ENCODE data around the gene TMEM254.
"Not testable (repeated sequence)": the region's sequence is repeated elsewhere in the genome, so short reads cannot be mapped to it uniquely, and the experiment has no call there.

TMEM254 gene, protein sequence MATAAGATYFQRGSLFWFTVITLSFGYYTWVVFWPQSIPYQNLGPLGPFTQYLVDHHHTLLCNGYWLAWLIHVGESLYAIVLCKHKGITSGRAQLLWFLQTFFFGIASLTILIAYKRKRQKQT

DNA sequence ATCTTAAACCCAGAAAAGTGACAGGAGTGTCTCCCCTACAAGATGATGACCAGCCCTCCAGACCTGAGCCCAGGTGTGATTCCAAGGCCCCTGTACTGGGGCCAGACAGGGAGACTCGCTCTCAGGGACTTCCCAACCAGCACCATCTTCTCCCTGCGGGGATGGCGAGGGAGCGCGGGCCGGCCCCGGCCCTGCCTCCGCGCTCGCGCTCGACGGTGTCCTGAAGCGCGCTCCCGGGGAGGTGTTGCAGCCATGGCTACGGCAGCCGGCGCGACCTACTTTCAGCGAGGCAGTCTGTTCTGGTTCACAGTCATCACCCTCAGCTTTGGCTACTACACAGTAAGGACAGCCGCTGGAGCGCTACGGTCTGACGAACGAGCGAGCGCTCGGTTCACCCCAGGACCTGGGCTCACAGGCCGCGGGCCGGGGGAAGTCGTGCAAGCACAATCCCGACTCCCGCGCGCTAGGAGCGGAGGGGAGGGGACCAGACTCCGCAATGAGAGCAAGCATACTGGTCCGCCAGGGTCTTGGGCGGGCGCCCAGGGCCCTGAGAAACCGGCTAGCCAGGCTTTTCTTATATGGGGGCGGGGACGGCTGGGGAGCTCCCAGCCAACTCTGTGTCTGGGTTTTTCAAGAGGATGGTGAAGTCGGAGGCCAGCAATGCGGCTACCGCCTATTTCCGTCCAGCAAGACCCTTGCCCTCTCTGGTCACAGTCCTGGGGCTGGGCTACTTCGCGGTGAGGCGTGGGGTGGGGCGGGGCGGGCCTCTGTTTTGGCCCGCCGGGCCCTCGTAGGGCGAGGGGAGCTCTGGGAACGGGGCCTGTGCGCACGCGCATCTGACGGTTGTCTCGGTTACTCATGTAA lies at the start of gene TMEM254:
Gene TMEM254 (plus strand): TSS at position 218 of the 864 bp plus-strand sequence. CDS start 35 bp downstream, at position 253.
- FAIRE-seq = no peak

DNA sequence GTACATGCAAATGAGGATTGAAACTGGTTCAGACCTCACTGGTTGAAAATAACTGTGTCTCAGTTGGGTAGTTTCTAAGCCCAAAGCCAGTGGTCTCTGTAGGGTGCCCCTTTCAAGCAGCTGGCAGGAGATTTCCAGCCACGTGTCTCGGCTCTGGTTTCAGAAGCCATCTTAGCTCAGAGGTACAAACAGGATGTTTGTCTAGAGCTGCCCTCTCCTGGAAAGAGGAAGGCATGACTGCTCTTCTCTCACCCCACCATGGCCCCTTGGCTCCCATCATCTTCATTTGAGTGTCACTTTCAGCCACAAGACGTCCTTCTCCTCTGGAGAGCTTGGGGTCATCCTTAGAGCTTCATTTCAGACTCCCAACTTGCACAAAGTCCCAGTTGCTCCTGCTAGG lies 49.3 kb upstream of the TMEM254 start:
- FAIRE-seq = not testable (repeated sequence)

DNA sequence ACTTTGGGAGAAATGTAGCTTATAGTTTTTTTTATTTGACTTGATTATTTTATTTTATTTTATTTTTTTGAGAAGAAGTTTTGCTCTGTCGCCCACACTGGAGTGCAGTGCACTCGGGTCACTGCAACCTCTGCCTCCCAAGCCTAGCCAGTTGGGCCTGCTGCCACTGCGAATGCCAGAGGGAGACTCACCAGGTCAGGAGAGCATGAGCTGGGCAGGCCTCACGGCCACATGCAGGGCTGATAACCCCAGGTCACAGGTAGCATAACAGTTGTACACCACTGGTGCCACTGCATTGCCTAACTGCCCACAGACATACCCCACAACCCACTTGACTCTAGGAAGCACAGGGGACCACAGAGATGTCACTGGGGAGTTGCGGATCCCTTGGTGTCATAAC lies 48.6 kb upstream of the TMEM254 start:
- not testable (repeated sequence) for FAIRE-seq

DNA sequence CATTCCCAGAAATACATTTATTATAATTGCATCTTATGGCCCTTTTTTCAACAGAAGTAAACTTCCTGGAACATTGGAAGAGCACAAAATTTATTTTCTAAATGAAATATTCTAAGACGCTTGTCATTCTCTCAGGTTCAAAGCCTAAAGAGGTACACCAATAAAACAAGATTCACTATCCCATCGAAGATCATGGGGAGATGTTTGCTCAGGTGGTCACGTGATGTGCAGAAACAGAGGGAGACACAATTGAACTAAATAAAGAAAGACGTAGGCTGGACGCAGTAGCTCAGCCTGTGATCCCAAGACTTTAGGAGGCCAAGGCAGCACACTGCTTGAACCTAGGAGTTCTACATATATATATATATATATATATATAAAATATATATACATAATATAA lies 46.0 kb upstream of the TMEM254 start:
- FAIRE-seq = no peak

DNA sequence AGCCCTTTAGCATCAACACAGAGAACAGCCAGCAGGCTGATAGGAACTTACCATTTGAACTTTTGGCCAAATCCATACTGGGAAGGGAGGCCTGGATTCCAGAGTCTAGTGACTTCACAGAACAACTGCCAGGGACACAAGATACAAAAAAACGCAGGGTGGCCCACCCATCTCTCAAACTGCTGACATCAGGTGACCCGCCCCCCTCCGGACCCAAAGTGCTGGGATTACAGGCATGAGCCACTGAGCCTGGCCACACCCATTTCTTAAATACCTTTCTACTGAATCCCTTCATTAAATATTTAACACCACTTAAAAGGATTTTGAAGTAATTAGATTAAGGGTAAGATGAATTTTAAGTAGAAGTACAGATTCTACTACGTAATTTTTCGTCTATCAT lies 43.7 kb upstream of the TMEM254 start:
- not testable (repeated sequence) for FAIRE-seq

DNA sequence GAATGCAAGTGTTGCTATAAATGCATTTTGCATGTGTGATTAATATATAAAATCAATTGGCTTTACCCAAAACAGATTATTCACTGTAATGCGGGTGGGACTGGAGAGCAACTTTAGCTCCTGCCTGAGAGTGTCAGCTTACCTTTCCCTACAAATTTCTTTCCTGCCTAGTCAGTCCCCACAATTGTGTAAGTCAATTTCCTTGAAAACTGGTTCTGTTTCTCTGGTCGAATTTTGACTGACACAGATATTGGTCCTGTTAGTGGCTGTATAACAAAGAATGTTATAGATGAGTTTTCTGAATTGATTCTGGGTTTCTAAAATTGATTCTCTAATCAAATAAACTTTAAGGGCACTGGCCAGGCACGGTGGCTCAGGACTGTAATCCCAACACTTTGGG lies 43.0 kb upstream of the TMEM254 start:
- not testable (repeated sequence) for FAIRE-seq

DNA sequence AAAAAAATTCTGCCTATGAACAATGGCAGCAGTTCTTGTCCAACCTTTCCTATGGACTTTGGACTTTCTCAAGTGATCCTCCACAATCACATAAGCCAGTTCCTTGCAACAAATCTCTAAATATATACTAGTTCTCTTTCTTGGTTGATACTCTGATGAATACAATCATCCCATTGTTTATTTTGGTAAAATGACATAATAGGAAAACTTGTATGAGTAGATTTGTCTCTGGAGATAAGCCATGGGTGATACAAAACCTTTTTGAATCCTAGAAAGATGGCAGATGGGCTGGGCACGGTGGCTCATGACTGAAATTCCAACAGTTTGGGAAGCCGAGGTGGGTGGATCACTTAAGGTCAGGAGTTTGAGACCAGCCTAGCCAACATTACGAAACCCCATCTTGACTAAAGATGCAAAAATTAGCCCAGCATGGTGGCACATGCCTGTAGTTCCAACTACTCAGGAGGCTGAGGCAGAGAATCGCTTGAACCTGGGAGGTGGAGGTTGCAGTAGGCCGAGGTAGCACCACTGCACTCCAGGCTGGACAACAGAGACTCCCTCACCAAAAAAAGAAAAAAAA lies 41.5 kb upstream of the TMEM254 start:
- not testable (repeated sequence) for FAIRE-seq

DNA sequence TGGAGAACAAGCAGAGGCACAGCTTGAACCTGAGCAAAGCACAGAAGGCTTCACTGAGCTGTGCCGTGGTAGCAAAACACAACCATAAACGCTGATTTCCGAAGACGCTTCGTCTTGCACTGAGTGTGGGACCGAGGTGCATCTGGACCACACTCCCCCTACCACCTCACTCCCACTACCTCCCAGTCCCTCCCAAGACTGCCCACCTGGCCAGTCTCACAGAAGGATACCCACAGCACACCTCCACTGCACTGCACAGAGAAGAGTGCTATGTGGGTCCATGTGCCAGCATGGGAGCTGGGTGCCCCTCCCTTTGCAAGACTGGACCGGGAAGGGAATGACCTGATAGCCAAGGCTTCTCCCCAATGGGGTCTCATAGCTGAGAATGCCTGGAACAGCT lies 40.2 kb upstream of the TMEM254 start:
- FAIRE-seq = not testable (repeated sequence)

DNA sequence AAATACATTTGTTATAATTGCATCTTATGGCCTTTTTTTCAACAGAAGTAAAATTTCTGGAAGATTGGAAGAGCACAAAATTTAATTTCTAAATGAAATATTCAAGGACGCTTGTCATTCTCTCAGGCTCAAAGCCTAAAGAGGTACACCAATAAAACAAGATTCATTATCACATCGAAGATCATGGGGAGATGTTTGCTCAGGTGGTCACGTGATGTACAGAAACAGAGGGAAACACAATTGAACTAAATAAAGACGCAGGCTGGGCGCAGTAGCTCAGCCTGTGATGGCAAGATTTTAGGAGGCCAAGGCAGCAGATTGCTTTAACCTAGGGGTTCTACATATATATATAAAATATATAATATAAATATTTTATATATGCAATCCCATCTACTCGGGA lies 37.3 kb upstream of the TMEM254 start:
- no peak for FAIRE-seq

DNA sequence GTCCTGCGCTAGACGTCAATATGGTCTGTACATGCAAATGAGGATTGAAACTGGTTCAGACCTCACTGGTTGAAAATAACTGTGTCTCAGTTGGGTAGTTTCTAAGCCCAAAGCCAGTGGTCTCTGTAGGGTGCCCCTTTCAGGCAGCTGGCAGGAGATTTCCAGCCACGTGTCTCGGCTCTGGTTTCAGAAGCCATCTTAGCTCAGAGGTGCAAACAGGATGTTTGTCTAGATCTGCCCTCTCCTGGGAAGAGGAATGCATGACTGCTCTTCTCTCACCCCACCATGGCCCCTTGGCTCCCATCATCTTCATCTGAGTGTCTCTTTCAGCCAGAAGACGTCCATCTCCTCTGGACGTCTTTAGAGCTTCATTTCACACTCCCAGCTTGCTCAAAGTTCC lies 33.5 kb upstream of the TMEM254 start:
- not testable (repeated sequence) for FAIRE-seq

DNA sequence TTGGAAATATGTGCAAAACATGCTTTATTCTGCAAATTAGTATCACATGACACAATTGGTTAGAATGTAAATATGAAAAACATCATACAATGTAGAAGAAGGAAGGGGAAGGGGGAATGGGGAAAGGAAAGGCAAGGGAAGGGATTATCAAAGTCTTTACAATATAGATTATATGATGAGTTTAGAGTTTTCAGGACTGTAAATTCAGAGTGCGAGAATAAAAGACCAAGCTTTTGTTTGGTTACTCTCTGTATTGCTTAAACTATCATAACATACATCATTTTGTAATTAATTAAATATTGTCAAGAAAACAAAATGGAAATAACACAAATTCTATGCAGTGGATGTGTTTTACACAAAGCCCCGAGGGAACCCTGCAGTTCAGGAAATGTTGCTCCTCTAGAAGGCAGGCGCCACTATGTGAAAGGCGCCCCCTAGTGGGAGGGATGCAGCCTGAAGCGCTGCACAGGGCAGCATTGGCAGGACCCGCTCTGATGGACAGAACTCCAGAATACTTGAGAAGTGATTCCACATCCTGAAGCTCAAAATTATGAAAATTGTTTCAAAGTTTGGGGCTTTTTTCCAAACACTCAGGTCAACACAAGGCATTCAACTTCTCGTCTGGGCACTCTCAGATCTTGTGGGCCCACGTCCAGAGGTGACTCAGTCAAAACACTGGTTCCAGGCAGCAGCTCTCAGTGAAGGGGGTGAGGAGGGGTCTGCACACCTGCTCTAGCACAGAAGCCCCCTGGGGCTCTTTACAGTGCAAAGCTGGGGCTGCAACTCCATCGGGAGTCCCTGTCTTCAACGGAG lies 31.6 kb upstream of the TMEM254 start:
- no peak for FAIRE-seq

DNA sequence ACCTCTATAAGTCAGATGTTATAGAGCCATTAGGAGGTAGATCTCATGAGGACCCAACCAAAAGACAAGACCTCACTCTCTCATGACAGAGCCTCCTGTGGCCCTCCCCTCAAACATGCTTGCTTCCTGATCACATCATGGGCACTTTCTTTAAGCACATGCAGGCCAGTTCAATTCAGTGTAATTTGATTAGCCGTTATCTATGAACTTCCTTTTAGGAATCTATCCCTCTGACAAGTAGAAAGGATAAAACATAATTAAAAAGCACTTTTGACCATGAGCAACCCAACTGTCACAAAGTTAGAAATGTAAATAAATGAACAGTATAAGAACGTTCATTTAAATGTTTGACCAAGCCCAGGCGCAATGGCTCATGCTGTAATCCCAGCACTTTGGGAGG lies 27.7 kb upstream of the TMEM254 start:
- no peak for FAIRE-seq

DNA sequence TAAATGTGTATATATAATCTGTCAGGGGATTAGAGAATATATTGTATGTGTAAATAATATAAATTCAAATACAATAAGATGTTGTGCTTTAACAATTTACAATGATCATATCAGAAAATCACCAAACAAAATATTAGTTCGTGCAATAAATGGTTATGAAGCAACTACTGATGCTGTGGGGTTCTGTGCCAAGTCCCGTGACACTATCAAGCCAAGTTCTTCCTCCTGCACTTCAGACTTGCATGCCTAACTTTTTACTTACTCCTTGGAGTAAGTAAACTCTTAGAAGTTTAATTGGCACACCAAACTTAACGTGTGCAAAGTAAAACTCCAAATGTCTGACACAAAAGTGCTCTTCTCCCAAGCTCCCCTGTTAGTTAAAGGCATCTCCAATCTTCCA lies 26.5 kb upstream of the TMEM254 start:
- no peak for FAIRE-seq

DNA sequence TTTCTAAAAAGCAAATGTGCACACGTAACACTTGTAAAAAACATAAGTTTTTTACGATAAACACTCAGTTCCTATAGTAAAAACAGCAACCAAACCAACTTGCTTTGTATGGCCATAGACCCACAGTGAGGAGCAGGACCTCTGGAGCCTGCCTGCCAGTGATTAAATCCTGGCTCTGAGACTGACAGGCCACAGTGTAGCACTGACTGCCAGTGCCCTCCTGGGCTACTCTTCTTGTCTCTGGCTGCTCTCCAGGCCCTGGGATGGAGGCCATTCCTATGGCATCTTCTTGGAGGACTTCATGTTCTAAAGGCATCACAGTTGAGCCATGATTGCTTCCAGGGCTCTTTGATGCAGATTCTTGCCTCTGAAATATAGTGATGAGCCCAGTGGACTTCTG lies 22.7 kb upstream of the TMEM254 start:
- no peak for FAIRE-seq

DNA sequence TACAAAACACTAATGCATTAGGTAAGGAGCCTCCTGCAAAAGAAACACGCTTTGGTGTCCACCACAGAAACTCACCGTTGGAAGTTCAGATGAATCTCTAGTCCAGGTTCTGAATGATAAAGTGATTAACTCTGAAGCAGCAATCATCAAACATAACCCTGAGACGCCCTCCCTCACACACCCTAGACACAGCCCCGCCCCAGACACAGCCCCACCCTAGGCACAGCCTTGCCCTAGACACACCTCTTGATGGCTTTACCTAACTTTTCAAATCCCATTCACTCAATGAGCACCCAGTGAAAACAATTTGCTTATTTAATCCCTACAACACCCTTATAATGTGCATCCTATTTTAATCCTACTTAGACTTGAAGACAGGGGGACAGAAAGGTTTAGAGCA lies 21.3 kb upstream of the TMEM254 start:
- no peak for FAIRE-seq

DNA sequence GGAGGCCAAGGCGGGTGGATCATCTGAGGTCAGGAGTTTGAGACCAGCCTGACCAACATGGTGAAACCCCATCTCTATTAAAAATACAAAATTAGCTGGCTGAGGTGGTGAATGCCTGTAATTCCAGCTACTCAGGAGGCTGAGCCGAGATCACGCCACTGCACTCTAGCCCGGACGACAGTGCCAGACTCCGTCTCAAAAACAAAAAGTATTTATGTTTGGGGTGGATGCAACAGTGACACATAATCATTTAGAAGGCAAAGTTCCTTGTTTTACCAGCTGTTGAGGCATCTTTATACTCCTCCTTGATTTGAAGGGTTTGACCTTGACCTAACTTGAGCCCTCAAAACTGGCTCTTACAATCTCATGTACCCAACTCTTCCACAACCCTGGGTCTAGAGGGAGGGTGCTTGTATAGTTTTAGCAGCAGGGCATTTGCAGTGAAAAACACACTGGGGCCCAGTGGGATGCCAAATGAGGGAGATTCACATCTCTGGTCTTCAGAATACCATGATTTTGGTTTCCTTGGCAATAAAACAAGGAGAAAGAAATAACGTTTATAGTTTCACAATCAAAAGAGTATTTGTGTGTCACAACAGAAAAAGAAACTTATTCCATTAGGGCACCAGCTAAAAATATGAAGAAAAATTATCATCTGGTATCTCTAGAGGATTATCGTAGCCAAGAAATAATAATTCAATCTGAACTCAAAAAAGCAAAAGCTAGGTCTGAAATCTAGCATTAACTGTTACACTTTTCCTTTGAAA lies 14.2 kb upstream of the TMEM254 start:
- no peak for FAIRE-seq

DNA sequence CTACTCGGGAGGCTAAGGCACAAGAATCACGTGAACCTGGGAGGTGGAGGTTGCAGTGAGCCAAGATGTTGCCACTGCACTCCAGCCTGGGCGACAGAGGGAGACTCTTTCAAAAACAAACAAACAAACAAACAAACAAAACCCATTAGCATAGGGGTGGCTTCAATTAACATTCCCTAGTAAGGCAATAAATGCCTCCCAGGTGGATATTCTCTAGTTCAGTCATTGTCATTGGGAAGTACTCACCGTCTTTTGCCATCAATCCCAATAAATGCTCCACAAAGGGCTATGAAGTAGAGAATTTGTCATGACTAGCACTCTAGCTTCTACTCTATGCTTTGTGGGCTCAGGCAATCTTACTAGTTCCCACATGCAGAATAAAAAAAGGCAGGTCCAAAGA lies 11.7 kb upstream of the TMEM254 start:
- FAIRE-seq = no peak

DNA sequence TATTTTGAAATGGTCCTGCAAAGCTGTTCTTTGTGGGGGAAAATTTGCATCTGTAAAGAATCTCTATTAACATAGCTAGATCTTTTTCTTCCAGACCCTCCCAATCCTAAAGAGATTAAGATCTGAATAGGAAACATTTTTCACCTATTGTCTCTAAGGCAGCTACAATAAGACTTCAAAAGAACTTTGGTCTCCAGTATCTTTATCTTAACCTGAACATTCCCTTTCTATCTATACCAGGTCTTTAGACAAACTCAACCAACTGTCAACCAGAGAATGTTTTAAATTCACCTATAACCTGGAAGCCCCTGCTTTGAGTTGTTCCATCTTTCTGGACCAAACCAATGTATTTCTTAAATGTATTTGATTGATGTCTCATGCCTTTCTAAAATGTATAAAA lies 10.6 kb upstream of the TMEM254 start:
- not testable (repeated sequence) for FAIRE-seq

DNA sequence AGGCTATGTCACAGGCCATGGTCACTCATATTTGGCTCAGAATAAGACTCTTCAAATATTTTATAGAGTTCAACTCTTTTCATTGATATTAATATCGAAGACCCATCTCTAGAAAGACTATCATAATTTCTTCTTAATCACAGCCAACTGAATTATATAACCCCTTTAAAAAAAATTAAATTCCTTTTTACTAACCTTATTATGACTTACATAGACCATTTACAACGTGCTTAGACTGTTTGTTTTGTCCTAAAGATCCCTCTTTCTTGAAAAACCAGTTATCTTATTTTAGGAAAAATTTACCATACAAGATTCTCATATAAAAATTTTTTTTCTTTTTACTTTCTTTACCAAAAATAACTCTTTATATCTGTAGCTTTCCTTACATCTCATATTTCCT lies 10.2 kb upstream of the TMEM254 start:
- FAIRE-seq = no peak

DNA sequence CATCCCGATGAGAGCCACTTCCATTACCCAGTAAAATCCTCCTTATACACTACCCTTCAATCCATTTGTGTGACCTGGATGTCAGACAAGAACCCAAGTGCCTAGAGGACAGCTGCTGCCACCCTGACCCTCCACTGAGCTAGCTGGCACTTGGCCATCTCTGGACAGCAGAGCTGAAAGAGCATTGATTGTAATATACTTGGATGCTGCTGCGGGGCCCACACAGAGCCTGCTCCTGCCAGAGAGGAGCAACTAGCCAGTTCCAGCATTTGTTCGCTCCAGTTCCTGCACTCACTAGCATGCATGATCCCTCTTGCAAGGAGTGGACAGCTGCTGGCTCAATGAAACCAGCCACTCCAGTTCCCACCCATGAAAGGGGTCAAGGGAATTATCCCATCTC lies 8.4 kb upstream of the TMEM254 start:
- no peak for FAIRE-seq

DNA sequence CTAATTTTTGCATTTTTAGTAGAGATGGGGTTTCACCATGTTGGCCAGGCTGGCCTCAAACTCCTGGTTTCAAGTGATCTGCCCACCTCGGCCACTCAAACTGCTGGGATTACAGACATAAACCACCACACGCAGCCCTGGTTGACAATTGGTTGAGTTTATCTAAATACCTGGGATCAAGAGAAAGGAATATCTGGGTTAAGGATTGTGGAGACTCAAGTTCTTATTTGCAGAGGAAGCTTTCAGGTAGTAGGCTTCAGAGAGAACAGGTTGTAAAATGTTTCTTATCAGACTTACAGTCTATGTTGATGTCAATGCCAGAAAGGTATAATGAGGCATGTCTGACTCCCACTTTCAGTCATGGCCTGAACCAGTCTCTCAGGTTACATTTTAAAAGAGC lies 5.9 kb upstream of the TMEM254 start:
- no peak for FAIRE-seq

DNA sequence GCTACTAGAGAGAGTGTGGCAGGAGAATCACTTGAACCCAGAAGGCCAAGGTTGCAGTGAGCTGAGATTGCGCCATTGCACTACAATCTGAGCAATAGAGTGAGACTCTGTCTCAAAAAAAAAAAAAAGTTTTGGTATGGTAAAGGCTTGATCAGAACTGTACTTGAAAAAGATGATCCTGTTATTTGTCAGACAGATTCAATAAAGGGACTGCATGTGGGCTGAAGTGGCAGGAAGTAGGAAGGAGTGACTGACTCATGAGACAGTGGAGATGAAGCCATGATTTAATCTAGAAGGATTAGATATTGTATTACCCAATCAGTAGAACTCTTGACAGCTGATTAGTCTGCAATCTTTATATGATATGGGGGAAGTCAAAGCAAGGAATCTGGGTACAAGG lies 2.7 kb upstream of the TMEM254 start:
- FAIRE-seq = no peak

Data from islet of Langerhans (tissue), 1 donor.